Nucleus accumbens (tissue), 56 donors: ENCODE measurements around the gene OCA2.

Source experiments
- DNase-seq, 56 donors: peaks; one replicate each; lab custom pipeline; 2025; lab: John Stamatoyannopoulos, UW

The OCA2 gene

GRCh38 chr15:27705056-27705455 is 394.1 kb downstream of the OCA2 start:
- DNase-seq, result peak in 42 of 56 donors; percentile 2 to 83 (median 44)
